ENCODE measurements around the gene TFR2.

The TFR2 gene

DNA sequence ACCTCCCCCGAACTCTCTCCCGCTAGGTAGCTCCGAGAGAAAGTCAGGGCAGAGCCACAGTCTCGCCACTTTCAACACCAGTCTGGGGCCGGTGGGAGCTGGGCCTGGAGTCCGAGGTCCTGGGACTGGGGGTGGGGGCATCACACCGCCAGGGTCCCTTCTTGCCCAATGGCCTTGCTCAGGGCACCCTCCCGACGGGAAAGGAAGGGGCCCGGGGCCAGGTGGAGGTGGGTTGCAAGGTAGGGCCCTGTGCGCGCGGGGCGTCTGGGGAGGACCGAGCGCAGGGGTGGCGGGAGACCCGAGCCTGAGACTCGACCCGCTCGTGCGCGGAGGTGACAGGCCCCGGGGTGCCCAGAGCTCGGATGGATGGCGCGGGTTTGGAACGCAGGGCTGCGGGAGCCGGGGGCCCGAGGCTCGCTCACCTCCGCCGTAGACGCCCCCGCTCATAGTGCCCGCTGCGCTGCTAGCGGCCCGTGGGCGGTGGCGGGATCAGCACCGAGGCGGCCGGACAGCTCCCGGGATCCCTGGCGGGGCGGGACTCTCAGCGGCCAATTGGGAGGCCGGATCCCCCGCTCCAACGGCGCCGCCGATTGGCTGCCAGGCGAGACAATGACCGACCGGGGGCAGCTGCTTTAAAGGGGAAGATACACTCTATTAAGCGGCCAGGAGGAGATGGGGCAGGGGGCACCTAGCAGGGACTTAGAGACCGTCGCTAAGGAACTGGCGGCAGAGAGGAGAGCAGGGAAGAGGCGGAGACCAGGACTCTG is 14.7 kb upstream of the TFR2 start, which contains the start of gene ACTL6B:
Gene ACTL6B, minus strand, starts transcription at position 541 of the 767 bp plus-strand sequence. Its CDS starts 94 bp downstream, at position 447.
- no peaks in the 10 kb centered on the region for H3F3A ChIP-seq (ENCODE audit: insufficient read depth, low read length)
- no peaks in the 10 kb centered on the region for H4K20me1 ChIP-seq (ENCODE audit: insufficient read depth, low read length)
- H3K9ac ChIP-seq (ENCODE audit: low read length) = no peak within 1 kb of the TSS
- H2AFZ ChIP-seq (ENCODE audit: low read length) = no peak within 1 kb of the TSS
- H3K4me3 ChIP-seq (ENCODE audit: low read depth, low read length, poor library complexity, severe bottlenecking) = no peak within 1 kb of the TSS
- no peak within 1 kb of the TSS for H3K4me2 ChIP-seq (ENCODE audit: low read length)
- H3K27me3 ChIP-seq (ENCODE audit: insufficient read depth, low read length) = peaks cover 29% of the 10 kb centered on the region
- no peak for TF ChIP-seq EZH2 (IDR thresholded peaks at IDR 0.05; ENCODE audit: borderline replicate concordance, low read length)
- TF ChIP-seq, protein P1, sequence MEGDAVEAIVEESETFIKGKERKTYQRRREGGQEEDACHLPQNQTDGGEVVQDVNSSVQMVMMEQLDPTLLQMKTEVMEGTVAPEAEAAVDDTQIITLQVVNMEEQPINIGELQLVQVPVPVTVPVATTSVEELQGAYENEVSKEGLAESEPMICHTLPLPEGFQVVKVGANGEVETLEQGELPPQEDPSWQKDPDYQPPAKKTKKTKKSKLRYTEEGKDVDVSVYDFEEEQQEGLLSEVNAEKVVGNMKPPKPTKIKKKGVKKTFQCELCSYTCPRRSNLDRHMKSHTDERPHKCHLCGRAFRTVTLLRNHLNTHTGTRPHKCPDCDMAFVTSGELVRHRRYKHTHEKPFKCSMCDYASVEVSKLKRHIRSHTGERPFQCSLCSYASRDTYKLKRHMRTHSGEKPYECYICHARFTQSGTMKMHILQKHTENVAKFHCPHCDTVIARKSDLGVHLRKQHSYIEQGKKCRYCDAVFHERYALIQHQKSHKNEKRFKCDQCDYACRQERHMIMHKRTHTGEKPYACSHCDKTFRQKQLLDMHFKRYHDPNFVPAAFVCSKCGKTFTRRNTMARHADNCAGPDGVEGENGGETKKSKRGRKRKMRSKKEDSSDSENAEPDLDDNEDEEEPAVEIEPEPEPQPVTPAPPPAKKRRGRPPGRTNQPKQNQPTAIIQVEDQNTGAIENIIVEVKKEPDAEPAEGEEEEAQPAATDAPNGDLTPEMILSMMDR (IDR thresholded peaks at IDR 0.05; ENCODE audit: low read length) = no peak
- H3K9me2 ChIP-seq (ENCODE audit: low read depth, low read length) = no peaks in the 10 kb centered on the region
- H3K79me2 ChIP-seq (ENCODE audit: insufficient read depth, low read length) = no peaks in the 10 kb centered on the region
- H3K4me1 ChIP-seq (ENCODE audit: insufficient read depth, low read length, severe bottlenecking) = no peaks in the 10 kb centered on the region
- H3K9me3 ChIP-seq (ENCODE audit: low read length) = no peaks in the 10 kb centered on the region
- no peaks in the 10 kb centered on the region for H3K36me3 ChIP-seq (ENCODE audit: insufficient read depth, low read length)
- no peak within 1 kb of the TSS for H3K27ac ChIP-seq (ENCODE audit: low read depth, low read length, poor library complexity, severe bottlenecking)

GRCh38 chr7:100654908-100655831 is 13.8 kb upstream of the TFR2 start:
- Histone ChIP-seq H3K27ac (ENCODE audit: low read depth, low read length, poor library complexity, severe bottlenecking) (no peak overlapping the region), H3K36me3 (ENCODE audit: insufficient read depth, low read length) (no peaks in the 10 kb centered on the region), H3K9ac (ENCODE audit: low read length) (no peak overlapping the region), H2AFZ (ENCODE audit: low read length) (no peak overlapping the region), H3K4me2 (ENCODE audit: low read length) (no peak overlapping the region), H3K27me3 (ENCODE audit: insufficient read depth, low read length) (peaks cover 25% of the 10 kb centered on the region), H3K9me2 (ENCODE audit: low read depth, low read length) (no peaks in the 10 kb centered on the region), H4K20me1 (ENCODE audit: insufficient read depth, low read length) (no peaks in the 10 kb centered on the region), H3K9me3 (ENCODE audit: low read length) (no peaks in the 10 kb centered on the region), H3F3A (ENCODE audit: insufficient read depth, low read length) (no peaks in the 10 kb centered on the region), H3K4me1 (ENCODE audit: insufficient read depth, low read length, severe bottlenecking) (no peaks in the 10 kb centered on the region), H3K79me2 (ENCODE audit: insufficient read depth, low read length) (no peaks in the 10 kb centered on the region), H3K4me3 (ENCODE audit: low read depth, low read length, poor library complexity, severe bottlenecking) (no peak overlapping the region)
- TF ChIP-seq, protein P1 (IDR thresholded peaks at IDR 0.05; ENCODE audit: low read length) = no peak
- no peak for TF ChIP-seq EZH2 (IDR thresholded peaks at IDR 0.05; ENCODE audit: borderline replicate concordance, low read length)

- peaks cover 17% of the 10 kb centered on the region; the same call in 1 of the 2 replicates for H3K27me3 ChIP-seq (ENCODE audit: insufficient read depth, low read length)
- H3F3A ChIP-seq (ENCODE audit: insufficient read depth, low read length) = no peaks in the 10 kb centered on the region
- no peaks in the 10 kb centered on the region for H3K9me2 ChIP-seq (ENCODE audit: low read depth, low read length)
- no peak for TF ChIP-seq EZH2 (IDR thresholded peaks at IDR 0.05; ENCODE audit: borderline replicate concordance, low read length)
- TF ChIP-seq, protein P1 (IDR thresholded peaks at IDR 0.05; ENCODE audit: low read length) = no peak
- H3K79me2 ChIP-seq (ENCODE audit: insufficient read depth, low read length) = no peaks in the 10 kb centered on the region
- no peak overlapping the region for H3K9ac ChIP-seq (ENCODE audit: low read length)
- H3K9me3 ChIP-seq (ENCODE audit: low read length) = no peaks in the 10 kb centered on the region
- no peaks in the 10 kb centered on the region for H4K20me1 ChIP-seq (ENCODE audit: insufficient read depth, low read length)
- H3K27ac ChIP-seq (ENCODE audit: low read depth, low read length, poor library complexity, severe bottlenecking) = no peak overlapping the region
- H3K4me1 ChIP-seq (ENCODE audit: insufficient read depth, low read length, severe bottlenecking) = no peaks in the 10 kb centered on the region
- no peak overlapping the region for H2AFZ ChIP-seq (ENCODE audit: low read length)
- H3K4me2 ChIP-seq (ENCODE audit: low read length) = no peak overlapping the region
- no peak overlapping the region for H3K4me3 ChIP-seq (ENCODE audit: low read depth, low read length, poor library complexity, severe bottlenecking)
- no peaks in the 10 kb centered on the region for H3K36me3 ChIP-seq (ENCODE audit: insufficient read depth, low read length)
These were observed 8.6 kb upstream of the TFR2 start for GRCh38 chr7:100649826-100650565.

Measured in OCI-LY1 (cell line).